Activated T-helper 1 cell treated with Interleukin-2 at 50 U/mL for 16 hours (primary cell): ENCODE data around the gene PSPH.

Experiments used
- DNase-seq: peaks from one replicate; pipeline ENCODE4 v3.0.0-alpha.2; 2020; ENCODE audit warnings: low read depth

PSPH gene

DNA sequence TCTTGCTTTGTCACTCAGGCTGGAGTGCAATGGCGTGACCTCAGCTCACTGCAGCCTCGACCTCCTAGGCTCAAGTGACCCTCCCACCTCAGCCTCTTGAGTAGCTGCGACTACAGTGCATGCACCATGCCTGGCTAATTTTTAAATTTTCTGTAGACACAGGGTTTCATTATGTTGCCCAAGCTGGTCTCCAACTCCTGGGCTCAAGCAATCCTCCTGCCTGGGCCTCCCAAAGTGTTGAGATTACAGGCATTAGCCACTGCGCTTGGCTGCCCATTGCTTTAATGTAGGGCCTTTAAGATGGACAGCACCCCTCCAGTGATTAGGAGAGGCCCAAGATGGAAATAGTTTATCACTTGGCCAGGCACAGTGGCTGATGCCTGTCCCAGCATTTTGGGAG is 47.5 kb downstream of the PSPH start:
- DNase-seq = no peak

DNA sequence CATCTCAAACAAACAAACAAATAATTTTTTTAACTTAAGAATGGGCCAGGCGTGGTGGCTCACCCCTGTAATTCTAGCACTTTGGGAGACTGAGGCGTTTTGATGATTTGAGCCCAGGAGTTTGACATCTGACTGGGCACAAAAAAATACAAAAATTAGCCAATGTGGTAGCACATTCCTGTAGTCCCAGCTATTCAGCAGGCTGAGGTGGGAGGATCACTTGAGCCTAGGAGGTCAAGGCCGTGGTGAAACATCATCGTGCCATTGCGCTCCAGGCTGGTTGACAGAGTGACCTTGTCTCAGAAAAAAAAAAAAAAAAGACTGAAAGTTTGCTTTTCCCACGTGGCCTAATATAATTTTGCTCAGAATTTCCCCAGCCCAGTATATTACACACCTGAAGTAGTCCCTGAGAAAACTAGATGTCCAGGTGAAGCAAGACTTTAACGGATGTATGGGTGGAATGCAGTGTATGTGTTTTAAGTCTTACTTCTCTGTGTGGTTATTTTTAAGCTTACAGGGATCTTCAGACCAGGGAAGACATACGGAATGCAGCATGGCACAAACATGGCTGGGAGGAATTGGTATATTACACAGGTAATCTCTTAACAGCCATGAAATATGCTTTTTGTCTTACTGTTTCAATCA is 54.3 kb downstream of the PSPH start:
- DNase-seq = no peak

DNA sequence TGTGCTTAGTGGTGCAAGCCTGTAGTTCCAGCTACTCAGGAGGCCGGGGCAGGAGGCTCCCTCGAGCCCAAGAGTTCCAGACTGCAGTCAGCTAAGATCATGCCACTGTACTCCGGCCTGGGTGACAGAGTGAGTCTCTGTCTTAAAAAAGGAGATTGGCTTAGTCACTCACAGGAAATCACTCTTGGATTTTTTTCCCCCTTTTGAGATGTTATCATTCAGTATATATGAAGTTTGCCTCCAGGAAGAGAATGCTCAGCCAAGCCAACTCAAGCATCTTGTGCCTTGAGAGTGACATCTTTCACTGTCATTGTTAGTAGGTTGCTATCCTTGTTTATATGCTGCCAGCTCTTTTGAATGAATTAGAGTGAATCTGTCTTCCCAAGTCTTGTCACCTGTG is 58.9 kb downstream of the PSPH start:
- no peak for DNase-seq

DNA sequence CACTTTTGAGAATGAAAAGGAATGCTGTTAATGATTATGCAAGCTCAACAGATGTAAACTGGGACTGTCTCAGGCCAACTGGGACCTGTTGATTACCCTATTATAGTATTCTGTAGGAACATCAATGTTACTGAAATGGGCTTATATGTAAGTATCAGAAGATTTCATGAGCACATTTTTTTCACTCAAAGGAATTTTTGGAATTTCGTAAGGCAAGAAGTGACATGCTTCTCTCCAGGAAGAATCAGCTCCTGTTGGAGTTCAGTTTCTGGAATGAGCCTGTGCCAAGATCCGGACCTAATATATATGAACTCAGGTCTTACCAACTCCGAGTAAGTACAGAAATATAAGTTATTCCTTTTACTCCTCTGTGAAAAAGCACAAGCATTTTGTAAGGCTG is 67.7 kb downstream of the PSPH start:
- no peak for DNase-seq

DNA sequence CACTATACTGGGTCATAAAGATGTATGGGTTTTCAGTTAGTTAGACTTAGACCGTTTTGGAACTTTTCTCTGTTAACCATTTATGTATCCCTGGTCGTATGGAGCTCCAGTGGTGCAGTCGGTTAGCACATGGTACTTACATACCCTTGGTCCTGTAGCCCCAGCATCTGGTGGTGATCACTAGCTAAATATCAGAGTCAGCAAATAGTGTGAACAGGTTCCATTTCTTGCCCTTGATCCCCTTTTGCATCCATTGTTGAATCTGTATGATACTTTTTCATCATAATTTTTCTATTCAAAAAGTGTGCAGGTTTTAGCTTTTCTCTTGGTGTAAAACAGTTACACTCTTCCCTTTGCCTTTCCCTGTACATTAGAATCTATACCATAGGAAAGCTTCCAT is 71.0 kb downstream of the PSPH start:
- no peak for DNase-seq

DNA sequence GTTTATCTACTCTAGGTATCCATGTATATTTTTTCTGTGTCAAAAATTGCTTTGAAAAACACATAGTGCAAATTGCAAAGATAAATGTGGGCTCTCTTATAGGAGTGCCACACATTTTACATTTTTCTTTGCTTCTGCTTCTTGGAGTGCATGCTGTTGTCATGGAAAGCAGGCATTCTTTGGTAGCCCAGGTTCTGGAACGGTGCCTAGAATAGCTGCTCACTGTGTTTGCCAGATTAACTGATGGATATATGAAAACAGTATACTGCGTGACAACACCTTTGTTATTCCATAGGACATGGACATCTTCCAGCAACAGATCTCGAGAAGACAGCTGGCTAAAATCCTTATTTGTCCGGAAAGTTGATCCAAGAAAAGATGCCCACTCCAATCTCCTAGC is 73.4 kb downstream of the PSPH start:
- no peak for DNase-seq

DNA sequence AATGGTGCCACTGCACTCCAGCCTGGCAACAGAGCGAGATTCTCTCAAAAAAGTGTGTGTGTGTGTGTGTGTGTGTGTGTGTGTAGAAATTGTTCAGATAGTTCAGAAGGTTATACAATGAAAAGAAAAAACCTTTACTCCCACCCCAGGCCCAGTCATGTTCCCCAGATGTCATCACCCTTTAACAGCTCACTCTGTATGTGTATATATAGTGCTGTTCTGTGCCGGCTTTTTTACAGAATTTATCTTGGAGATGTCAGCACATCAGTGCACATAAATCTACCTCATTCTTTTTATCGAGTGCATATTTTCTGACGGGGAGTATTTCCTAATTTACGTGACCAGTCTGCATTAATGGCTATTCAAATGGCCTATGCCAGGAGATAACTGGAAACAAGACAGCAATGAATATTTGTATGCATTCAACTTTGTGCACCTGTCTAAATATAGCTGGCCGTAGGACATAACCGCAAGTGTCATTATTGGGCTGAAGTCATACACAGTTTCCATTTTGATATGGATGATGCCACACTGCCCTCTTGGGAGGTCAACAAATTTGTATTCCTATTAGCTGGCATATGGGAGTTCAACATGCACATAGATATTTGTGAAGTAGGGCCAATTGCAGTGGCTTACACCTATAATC is 75.1 kb downstream of the PSPH start:
- no peak for DNase-seq

DNA sequence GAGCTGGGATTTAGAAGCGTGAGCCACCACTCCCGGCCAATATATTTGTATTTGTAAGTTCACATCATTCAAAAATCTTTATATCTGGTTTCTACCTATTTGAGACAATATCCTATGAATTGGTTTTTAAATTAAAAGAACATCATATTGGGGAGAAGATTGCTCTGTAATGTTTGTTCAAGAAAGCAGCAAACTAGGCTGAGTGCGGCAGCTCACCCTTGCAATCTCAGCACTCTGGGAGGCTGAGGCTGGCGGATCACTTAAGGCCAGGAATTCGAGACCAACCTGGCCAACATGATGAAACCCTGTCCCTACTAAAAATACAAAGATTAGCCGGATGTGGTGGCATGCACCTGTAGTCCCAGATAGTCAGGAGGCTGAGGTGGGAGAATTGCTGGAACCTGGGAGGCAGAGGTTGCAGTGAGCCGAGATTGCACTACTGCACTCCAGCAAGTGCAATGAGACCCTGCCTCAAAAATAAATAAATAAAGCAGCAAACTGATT is 77.4 kb downstream of the PSPH start:
- no peak for DNase-seq

DNA sequence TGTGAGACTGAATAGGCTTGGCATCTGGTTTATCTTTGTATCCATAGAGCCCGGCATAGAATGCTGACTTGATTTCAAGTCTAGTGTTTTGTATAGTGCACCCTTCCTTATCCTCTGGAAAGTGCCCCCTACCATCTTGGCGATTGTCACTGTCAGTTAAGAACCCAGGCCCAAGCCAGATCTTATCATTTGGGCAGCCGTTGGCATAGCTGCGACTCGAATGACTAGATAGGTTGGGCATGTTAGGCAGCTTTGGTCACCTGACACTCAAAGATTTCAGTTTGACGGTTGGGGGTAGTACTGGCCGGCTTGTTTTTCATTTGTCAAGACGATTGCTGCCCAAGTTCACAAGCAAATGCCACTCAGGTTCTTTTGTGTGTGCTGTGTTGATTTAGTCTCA is 80.3 kb downstream of the PSPH start:
- no peak for DNase-seq

DNA sequence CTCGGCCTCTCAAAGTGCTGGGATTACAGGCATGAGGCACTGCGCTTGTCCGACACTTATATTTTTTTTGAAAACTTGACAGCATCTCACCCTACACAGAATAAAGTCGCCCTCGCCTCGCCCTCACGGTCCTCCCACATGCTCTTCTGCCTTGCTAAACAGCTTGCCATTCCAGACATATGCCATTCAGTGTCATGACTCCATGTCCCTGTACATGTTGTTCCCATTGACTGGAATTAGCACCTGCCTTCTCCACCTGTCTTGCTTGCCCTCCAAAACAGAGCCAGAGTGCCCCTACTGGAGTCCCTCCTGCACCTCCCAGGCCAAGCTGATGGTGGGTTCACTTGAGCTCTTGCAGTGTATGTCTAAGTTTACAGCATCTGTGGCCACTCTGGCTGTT is 80.7 kb downstream of the PSPH start:
- DNase-seq = no peak

DNA sequence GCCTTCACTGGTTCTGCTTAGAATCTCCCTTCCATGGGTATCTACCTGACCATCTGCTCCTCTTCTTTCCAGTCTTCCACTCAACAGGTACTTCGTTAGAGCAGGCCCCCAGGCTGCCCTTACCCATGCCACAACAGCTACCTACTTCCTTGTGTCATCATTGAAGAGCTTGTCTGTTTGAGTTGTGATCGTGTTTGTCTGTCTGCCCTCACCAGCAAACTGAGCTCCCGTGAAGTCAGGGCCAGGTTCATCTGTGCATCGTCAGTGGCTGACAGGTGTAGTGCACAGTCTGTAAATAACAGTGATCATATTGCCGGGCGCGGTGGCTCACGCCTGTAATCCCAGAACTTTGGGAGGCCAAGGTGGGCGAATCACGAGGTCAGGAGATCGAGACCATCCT is 81.9 kb downstream of the PSPH start:
- DNase-seq = no peak

DNA sequence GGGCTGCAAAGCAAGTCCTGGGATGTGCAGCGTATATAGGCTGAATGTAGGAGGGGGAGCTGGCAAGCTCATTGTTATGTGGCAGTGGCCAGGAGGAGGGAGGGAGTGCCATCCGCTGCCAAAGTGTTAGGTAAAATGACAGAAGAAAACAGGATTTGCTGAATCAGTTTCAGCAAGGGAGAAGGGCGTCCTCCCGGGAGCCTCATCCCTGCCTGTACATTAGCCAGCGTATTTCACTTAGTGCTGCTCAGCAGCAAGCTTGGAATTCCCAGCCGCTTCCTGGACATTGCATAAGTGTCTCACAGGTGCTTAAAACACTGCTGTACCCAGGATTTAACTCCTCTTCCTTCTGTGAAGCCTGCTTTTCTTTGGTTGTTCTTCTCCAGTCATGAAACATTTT is 84.4 kb downstream of the PSPH start:
- DNase-seq = no peak

DNA sequence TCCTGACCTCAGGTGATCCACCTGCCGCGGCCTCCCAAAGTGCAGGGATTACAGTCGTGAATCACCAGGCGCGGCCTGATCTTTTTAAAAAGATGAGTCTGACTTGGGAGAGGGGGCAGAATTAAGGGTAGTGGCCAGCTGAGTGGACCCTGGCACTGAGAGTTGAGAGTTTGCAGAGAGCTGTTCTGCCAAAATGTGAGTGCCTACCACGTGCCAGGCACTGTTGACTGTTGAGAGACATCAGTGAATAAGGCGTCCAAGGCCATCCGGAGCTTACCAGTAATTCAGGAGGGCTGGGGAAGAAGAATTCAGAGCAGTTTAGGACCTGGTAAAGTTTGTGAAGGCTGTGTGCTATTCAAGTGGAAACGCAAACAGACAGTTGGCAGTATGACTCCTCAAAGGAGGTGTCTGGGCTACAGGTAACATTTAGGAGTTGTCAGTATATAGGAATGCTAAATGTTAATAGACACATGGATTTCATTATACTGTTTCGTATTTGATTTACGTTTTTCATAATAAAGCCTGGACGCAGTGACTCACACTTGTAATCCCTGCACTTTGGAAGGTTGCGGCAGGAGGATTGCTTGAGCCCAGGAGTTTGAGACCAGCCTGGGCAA is 85.3 kb downstream of the PSPH start:
- DNase-seq = no peak

DNA sequence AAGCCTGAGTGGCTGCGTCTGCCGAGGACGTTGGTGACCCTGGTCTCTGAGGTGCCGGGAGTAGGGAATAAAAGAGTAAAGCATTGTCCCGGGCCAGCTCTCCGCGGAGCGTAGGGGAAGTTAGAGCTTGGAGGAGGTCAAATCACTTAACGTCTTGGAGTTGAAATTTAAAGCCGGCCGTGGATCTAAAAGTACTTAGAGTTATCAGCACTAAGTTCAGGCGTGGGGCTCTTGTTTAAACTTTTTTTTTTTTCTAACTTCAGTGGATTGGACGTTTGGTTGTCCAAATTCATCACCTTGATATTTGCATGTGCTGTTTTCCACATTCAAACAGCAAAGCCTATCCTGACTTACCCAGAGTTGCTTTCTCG is 86.2 kb downstream of the PSPH start:
- no peak for DNase-seq

DNA sequence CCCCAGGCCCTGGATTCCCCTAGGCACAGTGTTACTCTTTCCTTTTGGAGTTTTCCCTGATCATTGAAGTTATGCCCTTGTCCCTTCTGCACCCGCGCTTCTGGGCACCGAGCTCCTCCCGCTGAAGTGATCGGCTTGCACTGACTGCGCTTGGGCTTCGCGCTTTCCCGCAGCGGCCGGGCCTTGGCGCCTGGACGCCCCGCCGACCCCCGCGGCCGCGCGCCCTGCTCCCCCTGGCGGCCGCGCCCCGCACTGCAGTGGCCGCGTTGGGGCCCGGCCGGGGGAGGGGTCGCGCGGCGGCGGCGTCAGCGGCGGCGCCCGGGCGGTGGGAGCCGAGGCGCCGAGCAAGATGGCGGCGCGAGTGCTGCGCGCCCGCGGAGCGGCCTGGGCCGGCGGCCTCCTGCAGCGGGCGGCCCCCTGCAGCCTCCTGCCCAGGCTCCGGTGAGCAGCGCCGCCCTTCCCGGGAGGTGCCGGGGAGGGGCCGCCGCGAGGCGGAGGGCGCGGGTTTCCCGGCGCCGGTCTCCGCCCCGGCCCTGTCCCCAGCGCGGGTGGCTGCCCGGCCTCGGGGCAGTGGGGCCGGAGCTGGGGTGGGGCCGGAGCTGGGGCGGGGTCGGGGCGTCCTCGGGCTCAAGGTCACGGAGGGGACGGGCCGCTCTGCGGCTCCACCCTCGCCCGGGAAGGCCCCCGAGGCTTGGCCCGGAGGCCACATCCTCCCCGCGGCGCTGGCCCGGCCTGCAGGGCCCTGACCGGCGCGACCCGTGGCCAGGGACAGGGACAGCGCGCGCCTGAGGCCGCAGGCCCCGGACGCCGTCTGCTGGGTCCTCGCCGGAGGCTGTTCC is 86.8 kb downstream of the PSPH start, which contains the start of gene NIPSNAP2:
Gene NIPSNAP2 (plus strand): TSS at position 325 of the 839 bp plus-strand sequence. CDS start 25 bp downstream, at position 350.
- DNase-seq = peak; percentile 55

DNA sequence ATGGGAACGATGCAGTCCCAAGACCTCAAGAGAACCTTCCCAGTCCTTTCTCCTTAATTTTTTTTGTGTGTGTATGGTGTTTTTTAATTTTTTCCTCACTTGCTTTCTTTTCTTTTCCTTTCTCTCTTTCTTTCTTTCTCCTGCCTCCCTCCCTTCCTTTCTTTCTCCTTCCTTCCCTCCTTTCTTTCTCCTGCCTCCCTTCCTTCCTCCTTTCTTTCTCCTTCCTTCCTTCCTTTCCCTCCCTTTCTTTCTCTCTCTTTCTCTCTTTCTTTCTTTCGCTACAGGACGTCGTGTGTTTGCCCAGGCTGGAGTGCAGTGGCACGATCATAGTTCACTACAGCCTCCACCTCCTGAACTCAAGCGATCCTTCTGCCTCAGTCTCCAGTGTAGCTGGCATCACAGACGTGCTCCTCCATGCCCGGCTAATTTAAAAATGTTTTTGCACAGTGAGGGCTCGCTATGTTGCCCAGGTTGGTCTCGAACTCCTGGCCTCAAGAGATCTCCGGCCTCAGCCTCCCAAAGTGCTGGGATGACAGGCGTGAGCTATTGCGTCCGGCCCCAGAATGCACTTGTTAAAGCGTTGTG is 87.6 kb downstream of the PSPH start:
- no peak for DNase-seq

DNA sequence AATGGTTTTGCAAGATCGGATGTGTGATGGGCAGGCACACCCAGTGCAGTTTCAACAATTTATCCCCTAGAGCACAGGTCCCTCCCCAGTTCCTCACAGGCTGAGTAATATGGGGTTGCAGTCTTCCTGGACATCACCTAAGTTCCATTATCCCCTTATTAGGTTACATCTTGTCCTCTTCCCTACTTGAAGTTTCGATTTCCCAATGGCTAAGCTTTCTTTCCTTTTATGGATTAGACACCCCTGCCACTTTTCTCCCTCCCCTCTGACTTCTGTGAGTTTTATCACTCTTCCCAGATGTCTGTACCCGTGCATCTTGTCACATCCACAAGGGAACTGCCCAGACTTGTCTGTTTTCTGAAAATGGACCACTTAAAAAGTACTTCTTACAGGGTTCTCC is 89.2 kb downstream of the PSPH start:
- DNase-seq = no peak
